HFF-Myc (cell line): ENCODE measurements around the gene PARD3B.

Experiments used
- DNase-seq: peaks from one replicate; pipeline ENCODE4 v3.0.0-alpha.2; 2011; ENCODE audit warnings: low read depth; ENCODE audit errors: extremely low read depth
- H3K4me3 ChIP-seq: replicated peaks from 2 replicates; pipeline ENCODE4 v1.5.1; 2011; ENCODE audit warnings: low read depth, mild to moderate bottlenecking, control low read depth, low read length
- CTCF ChIP-seq: IDR thresholded peaks from 2 replicates; pipeline ENCODE4 v1.5.1; 2012; ENCODE audit warnings: mild to moderate bottlenecking, low read depth, low read length, control low read depth; ENCODE audit errors: missing control alignments

PARD3B gene

GRCh38 chr2:205563646-205564045 is 1018.4 kb downstream of the PARD3B start:
- no peak for DNase-seq
- TF ChIP-seq CTCF = peak; percentile 45
- H3K4me3 ChIP-seq = no peak overlapping the region

DNA sequence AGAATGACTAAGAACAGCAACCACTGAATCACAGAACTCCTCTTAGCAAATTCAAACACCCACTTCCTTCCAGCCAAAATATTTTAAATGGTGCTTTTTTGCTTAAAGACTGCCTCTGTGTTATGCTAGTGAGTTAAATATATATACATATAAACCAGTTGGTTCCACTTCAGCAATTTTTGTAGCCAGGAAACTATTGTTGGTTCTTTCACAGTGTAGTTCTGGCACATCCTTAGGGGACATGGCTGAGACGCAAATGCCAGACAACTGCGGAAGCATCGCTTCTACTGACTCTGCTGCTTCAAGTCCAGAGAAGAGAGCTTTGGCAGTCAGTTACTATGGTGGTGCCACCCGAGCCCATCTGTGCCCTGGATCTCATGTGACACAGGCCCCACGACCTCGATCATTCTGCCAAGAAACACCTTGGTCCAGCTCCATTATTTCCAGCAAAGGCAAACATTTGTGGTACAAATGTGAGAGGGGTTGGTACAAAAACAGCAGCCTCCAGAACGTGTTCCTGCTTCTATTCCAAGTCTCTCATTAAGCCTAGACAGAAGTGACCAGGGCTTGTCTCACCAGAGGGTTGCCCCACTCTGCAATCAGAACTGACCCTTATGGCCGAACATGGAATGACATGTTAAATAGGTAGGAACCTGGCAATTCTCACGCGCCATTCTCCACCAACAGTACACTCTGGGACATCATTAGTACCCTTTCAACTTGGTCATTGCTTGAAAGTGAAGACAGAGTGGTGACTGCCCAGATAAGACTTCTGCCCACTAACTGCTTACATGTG is 1019.3 kb downstream of the PARD3B start:
- no peak overlapping the region for H3K4me3 ChIP-seq
- TF ChIP-seq CTCF = no peak
- DNase-seq = no peak

DNA sequence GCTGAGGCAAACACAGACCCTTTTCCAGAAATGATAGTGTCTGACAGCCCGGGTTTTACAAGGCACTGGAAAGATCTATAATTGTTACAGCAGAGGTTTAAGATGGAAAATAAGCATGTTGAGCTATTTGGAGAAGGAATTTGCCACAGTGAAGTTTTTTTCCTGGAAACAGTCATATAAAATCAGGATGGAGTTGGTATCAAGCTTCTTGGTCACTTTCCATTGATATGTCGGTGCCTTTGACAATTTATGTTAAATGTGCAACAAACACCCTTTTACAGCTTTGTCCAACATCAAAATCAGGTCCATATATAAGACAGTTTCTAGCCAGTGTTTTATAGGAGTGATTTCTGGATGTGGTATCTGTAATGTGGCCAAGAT is 1019.9 kb downstream of the PARD3B start:
- no peak for DNase-seq
- H3K4me3 ChIP-seq = no peak overlapping the region
- TF ChIP-seq CTCF = no peak

DNA sequence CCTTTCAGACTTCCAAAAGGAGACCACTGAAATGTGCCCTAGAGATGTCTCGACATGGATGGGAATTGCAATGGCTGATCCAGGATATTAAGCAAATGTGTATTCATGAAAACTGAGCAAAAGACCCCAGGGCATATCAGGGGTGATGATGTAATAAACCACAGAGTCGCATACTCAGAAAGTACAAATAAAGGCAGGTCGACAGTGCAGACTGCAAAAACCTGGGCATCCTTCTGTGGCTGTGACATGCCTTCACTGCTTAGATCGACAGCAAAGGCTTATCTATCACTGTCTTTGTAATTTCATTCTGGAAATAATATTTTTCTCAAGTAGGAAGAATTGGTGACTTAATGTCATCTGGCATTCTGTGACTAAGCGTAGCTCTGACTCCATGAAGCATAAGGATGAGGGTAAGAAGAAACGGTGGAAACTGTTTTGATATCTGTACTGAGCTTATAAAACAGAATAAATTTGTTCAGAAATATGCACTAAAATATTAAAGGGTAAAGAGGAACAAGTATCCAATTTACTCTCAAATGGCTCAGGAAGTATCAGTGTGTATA is 1021.4 kb downstream of the PARD3B start:
- no peak for TF ChIP-seq CTCF
- H3K4me3 ChIP-seq = no peak overlapping the region
- no peak for DNase-seq

DNA sequence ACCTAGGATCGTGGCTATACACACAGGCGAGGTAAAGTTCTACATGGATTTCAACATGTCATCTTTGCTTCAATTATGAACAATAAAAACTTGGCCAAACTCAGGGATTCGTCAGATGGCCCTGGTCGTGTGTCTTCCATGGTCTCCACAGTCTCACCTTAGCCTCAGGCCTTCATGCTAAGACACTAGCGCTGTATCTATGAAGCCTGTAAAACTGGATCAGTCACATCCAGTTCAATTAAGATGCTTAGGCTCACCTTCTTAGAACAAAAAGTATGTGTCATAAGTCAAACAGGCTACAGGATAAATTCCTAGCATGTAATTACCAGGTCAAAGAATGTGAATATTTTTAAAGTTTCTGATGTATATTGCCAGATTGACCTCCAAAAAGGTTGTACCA is 1023.3 kb downstream of the PARD3B start:
- TF ChIP-seq CTCF = no peak
- DNase-seq = no peak
- H3K4me3 ChIP-seq = no peak overlapping the region

DNA sequence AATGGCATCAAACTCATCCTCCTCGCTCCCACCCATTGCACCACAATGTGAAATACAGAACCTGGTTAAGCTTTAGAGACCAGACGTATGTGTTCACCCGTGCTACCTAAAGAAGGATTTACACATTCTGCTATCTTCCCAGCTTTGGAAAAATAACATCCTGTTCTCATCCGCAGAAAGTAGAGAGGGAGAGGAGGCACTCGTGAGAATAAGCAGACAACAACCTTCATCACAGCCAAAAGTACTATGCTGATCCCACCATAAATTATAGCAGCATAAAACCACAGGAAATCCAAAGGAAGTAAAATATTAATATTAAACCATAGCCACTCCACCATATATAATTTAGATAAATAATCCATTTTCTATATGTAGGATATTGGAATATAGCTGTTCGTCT is 1025.4 kb downstream of the PARD3B start:
- H3K4me3 ChIP-seq = no peak overlapping the region
- TF ChIP-seq CTCF = no peak
- DNase-seq = no peak
